ENCODE results near the gene CREB3L2.
A peak's percentile ranks its signal among the peaks of the same experiment; 100 is the strongest.

The CREB3L2 gene

GRCh38 chr7:137873979-137874777 lies 127.7 kb downstream of the CREB3L2 start:
- DNase-seq (ENCODE audit: extremely low read depth, low read depth) = peak; percentile 89
- TF ChIP-seq CTCF (IDR thresholded peaks at IDR 0.05; ENCODE audit: low read depth, low read length) = no peak

- no peak for DNase-seq (ENCODE audit: extremely low read depth, low read depth)
- TF ChIP-seq CTCF (IDR thresholded peaks at IDR 0.05; ENCODE audit: low read depth, low read length) = no peak
Observed at GRCh38 chr7:137873524-137873923, 128.4 kb downstream of the CREB3L2 start.

GRCh38 chr7:137871170-137871915 lies 130.5 kb downstream of the CREB3L2 start:
- DNase-seq (ENCODE audit: extremely low read depth, low read depth) = no peak
- TF ChIP-seq CTCF (IDR thresholded peaks at IDR 0.05; ENCODE audit: low read depth, low read length) = no peak

- TF ChIP-seq CTCF (IDR thresholded peaks at IDR 0.05; ENCODE audit: low read depth, low read length) = no peak
Observed at GRCh38 chr7:137870684-137871083, 131.2 kb downstream of the CREB3L2 start.

GRCh38 chr7:137870078-137870477 lies 131.8 kb downstream of the CREB3L2 start:
- DNase-seq (ENCODE audit: extremely low read depth, low read depth) = no peak
- no peak for TF ChIP-seq CTCF (IDR thresholded peaks at IDR 0.05; ENCODE audit: low read depth, low read length)

More at GRCh38 chr7:137870684-137871083, 131.2 kb downstream of the CREB3L2 start:
- no peak for DNase-seq (ENCODE audit: extremely low read depth, low read depth)

- DNase-seq (ENCODE audit: extremely low read depth, low read depth) = no peak
- no peak for TF ChIP-seq CTCF (IDR thresholded peaks at IDR 0.05; ENCODE audit: low read depth, low read length)
Observed at GRCh38 chr7:137869260-137869659, 132.6 kb downstream of the CREB3L2 start.

GRCh38 chr7:137867289-137867688 lies 134.6 kb downstream of the CREB3L2 start:
- no peak for DNase-seq (ENCODE audit: extremely low read depth, low read depth)
- TF ChIP-seq CTCF (IDR thresholded peaks at IDR 0.05; ENCODE audit: low read depth, low read length) = no peak
